Activated CD4-positive, alpha-beta T cell treated with anti-CD3 and anti-CD28 coated beads, Interleukin-2, amount 50 U/mL, for 48 hours (primary cell): Measurements from ENCODE around the gene HBA1.
A peak's percentile ranks its signal among the peaks of the same experiment; 100 is the strongest.
"Not testable (repeated sequence)": the region's sequence is repeated elsewhere in the genome, so short reads cannot be mapped to it uniquely, and the experiment has no call there.

Experiments used
- DNase-seq, 2 experiments: peaks; one replicate each; pipeline ENCODE4 v3.0.0-alpha.2; 2020

Gene HBA1

GRCh38 chr16:176477-177382 lies at the start of gene HBA1:
HBA1 (plus strand) TSS chr16:176680; CDS start chr16:176717, 37 bp downstream.
- DNase-seq, result not testable (repeated sequence)

DNA sequence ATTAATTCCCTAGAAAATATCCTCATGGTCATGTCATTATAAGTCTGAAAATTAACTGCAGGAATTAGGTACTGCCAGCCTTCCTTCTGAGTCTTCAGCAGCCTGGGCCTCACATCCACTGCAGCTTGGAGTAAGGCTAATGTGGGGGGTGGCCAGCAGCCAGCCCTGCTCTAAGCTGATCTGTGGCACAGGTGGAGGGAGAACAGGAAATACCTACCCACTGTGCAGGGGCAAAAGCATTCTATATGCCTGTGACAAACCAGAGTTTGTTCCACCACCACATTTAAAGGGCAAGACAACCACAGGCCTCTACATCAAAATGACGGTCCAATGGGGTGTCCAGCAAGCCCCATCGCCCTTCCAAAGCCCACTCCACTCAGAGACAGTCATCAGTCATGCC lies 47.4 kb upstream of the HBA1 start:
- DNase-seq, result no peak

GRCh38 chr16:130533-131173 lies 45.8 kb upstream of the HBA1 start:
- no peak for DNase-seq

DNA sequence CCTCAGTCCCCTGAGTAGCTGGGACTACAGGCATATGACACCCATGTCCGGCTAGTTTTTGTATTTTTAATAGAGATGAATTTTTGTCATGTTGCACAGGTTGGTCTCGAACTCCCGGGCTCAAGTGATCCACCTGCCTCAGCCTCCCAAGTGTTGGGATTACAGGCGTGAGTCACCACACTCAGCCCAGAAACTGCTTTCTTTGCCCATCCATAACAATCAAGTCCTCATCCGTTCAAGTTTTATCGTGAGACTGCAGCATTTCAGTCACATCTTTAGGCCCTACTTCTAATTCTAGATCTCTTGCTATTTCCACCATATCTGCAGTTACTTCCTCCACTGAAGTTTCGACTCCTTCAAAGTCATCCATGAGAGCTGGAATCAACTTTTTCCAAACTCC lies 44.4 kb upstream of the HBA1 start:
- no peak for DNase-seq

- no peak for DNase-seq
These were observed 42.8 kb upstream of the HBA1 start for GRCh38 chr16:133716-134115.

DNA sequence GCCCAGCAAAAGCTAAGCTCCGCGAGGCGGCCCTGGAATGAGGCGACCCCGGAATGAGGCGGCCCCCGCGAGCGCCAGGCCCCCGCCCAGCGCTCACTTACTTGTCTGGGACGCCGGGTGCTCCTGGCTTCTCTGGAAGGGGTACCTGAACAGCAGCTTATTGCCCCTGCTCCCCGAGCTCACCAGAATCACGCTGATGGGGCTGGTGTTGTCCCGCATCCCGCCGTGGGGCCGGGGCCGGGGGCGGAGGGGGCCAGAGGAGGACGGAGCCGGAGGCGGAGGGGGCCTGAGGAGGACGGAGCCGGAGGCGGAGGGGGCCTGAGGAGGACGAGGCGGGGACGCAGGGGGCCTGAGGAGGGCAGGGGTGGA lies 38.4 kb upstream of the HBA1 start:
- DNase-seq, result peak; percentile 26 to 38

DNA sequence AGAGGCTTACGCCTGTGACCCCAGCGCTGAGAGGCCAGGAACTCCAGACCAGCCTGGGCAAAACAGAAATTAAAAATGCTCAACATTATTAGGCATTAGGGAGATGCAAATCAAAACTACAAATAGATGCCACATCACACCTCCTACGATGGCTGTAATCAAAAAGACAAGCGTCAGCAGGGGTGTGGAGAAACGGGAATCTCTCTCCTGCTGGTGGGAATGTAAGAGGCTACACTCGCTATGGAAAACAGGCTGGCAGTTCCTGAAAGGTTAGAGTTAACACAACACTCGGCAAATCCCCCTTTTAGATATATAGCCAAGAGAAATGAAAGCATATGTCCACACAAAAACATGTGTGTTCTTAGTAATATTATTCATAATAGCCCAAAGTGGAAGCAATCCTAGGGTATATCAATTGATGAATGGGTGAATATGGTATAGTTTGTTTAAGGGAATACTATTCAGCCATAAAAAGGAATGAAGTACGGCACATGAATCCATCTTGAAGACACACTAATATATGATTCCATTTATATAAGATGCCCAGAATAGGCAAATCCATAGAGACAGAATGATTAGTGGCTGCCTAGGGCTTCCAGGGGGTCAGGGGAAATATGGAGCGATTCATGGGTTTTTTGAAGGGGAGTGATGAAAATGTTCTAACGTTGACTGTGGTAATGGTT lies 36.2 kb upstream of the HBA1 start:
- no peak for DNase-seq

DNA sequence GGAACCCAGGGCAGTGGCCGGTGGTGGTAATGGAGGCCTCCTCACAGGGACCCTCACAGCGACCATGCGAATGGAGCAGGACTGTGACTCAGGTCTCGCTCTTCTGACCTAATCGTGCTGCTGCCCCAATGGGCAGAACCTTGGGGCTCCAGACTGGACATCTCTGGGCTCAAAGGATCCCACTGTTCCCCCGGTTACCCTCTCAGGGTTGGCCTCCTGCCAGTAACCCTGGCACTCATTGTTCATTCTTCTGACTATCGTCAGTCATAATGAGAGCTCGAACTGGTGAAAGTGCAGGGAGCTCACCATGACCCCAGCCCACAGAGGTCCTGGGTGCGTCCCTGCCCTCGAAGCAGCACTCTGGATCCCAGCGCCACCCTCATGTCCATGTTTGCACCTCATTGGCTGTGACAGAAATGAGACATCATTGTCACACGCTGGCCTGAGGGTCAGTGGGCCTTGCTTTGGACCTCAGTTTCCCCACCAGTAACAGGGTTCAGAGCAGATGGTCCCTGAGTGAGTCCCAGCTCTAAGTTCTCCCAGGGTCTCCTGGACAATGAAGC lies 34.0 kb upstream of the HBA1 start:
- no peak for DNase-seq

GRCh38 chr16:143047-143446 lies 33.4 kb upstream of the HBA1 start:
- no peak for DNase-seq

DNA sequence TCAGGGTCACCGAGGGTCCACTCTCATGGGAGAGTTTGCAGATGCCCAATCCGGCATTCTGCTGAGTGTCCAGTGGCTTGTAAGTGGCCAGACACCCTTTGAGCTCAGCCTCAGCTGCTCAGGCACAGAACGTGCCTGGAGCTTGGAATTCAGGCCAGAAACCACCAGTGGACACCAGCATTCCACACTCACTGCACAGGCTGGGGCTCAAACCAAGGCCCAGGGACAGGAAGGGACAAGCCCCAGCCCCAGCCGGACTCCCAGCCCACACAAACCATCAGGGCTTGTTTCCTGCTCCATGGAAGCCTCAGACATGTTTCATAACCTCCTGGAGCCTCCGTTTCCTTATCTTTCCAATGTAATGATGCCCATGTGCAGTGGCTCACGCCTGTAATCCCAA lies 33.0 kb upstream of the HBA1 start:
- no peak for DNase-seq

DNA sequence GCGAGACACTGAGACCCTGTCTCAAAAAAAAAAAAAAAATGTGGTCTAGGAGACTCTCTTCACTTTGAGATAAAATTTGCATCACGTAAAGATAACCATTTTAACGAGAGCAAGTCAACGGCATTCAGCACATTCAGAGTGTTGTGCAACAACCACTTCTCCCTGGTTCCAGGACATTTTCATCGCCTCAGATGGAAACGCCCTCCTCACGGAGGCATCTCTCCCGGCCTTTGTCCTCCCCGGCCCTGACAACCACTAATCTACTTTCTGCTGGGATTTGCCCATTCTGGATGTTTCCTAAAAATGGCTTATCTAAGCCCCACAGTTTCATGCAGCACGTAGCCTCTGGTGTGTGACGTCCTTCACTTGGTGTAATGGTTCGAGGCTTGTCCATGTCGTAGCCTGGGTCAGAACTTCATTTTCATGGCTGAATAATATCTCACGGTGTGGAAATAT lies 31.7 kb upstream of the HBA1 start:
- no peak for DNase-seq

DNA sequence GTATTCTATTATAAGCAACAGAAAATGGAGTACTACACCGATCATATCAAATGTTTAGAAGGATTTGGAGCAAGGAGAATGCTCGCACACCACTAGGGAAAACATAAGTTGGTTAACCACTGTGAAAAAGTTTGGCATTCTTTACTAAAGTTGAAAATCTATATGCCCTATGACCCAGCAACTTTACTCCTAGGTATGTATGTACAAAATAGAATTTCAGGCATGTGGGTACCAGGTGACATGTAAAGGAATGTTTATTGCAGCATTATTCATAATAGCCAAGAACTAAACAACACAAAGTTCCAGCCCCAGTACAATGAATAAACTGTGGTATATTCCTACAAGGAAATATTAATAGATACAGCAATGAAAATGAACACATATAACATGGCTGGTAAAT lies 29.8 kb upstream of the HBA1 start:
- no peak for DNase-seq

DNA sequence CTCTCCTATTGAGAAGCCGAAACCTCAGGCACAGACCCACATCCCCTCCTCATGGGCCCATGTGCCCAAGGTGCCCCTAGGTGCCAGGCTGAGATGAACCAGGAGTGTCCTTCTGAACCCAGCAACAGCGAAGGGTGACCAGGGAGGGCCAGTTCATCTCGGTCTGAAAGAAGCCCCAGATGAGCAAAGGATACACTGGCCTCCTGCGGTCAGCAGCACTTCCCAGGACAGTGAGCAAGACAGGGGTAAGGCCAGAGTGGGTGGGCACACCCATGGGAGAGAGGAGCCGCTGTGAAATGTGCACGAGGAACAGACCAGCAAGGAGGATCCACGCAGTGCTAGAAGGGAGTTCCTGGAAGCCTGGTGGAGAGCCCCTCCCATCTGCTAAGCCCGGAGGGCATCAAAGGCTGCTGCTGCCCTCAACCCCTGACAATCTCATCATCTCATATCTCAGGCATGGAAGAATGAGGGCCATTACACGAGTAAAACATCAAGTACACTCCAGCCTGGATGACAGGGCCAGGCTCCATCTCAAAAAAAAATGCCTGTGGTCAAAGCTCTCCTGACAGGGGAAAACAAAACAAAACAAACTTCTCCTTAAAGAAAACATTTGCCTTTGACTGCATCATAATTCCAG lies 27.3 kb upstream of the HBA1 start:
- no peak for DNase-seq

GRCh38 chr16:152141-153128 lies 24.0 kb upstream of the HBA1 start, which contains the start of gene HBZ:
HBZ (plus strand) TSS chr16:152644; CDS start chr16:152910, 266 bp downstream.
- no peak for DNase-seq

GRCh38 chr16:153129-153521 lies 23.4 kb upstream of the HBA1 start:
- DNase-seq, result not testable (repeated sequence)

DNA sequence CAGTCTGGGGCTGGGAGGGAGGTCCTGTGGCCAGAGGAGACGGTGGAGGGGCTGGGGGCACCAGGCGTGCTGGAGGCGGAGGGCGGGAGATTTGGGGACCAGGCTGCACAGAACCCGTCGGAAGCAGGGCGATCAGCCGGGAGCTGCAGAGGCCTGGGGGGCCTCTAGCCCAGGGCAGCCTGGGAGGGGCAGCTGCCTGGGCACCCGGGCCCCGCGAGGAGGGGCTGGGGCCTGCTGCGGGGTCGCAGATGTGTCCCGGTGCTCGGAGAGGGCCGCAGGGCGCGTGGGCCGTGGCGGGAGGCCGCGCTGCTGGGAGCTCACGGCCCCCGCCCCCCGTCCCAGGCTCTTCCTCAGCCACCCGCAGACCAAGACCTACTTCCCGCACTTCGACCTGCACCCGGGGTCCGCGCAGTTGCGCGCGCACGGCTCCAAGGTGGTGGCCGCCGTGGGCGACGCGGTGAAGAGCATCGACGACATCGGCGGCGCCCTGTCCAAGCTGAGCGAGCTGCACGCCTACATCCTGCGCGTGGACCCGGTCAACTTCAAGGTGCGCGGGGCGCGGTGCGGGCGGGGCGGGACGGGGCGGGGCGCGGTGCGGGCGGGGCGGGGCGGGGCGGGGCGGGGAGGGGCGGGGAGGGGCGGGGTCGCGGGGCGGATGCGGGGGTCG lies 22.8 kb upstream of the HBA1 start:
- DNase-seq, result not testable (repeated sequence)

DNA sequence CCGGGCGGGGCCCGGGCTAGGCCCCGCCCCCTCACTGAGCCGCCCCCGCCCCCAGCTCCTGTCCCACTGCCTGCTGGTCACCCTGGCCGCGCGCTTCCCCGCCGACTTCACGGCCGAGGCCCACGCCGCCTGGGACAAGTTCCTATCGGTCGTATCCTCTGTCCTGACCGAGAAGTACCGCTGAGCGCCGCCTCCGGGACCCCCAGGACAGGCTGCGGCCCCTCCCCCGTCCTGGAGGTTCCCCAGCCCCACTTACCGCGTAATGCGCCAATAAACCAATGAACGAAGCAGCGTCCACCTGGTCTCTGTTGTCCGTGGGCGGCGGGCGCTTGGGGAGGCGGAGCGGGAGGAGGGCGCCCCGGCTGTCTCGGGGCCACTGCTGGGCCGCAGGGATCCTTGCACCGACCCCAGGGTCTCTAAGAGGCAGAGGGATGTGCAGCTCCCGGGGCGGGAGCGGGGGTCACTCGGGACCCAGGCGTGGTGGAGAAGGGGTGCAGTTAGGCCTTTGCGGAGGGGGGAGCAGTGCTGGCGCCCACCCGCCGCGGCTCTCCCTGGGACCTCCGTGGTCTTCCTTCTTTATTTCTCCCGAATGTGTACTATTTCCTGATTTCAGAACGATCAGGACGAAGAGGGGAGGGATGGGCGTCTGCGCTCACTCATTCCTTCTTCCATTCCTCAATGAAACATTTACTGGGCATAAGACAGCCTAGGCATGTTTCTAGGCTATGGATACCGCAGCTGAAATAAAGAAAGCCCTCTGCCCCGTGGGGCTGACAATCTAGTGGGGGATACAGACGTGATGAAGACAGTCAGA lies 22.1 kb upstream of the HBA1 start:
- peak in 1 of 2 experiments; percentile 14 for DNase-seq

DNA sequence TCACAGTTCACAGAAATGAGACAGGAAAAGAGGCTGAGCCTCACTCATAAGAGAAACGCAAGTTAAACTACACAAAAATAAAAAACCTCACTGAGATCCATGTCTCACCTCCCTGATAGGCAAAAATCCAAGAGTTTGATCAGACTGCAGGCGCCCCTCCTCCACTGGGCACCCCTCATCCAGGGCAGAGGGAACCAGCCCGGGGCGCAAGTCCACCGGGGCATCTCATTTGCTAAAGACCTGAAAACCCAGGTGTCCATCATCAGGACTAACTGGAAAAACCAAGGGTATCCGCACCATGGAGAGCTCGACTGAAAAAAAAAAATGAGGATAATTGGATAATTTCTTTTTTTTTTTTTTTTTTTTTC lies 21.5 kb upstream of the HBA1 start:
- no peak for DNase-seq

GRCh38 chr16:159136-159849 lies 17.2 kb upstream of the HBA1 start:
- no peak for DNase-seq
